GM12891 (cell line): Measurements from ENCODE around the gene RAD21L1.

Experiments
- PAX5 ChIP-seq: IDR thresholded peaks from 2 replicates; pipeline ENCODE4 v1.6.1; 2011; ENCODE audit warnings: low read length, moderate library complexity, mild to moderate bottlenecking; ENCODE audit not compliant: insufficient read depth, severe bottlenecking
- POLR2A ChIP-seq: IDR thresholded peaks from 2 replicates; pipeline ENCODE4 v1.6.1; 2011; ENCODE audit warnings: low read depth, low read length, control low read depth
- POLR2AphosphoS5 ChIP-seq: IDR thresholded peaks from 2 replicates; pipeline ENCODE4 v1.6.1; 2011; ENCODE audit warnings: low read depth, low read length, control low read depth
- TAF1 ChIP-seq: IDR thresholded peaks from 2 replicates; pipeline ENCODE4 v1.6.1; 2011; ENCODE audit warnings: low read depth, low read length, control low read depth

GRCh38 chr20:1184638-1185315, 41.1 kb upstream of the RAD21L1 start, which contains the start of gene TMEM74B:
- TF ChIP-seq POLR2A (no peak), POLR2AphosphoS5 (no peak), TAF1 (no peak), PAX5 (no peak)
